Measurements from ENCODE around the gene GJB2.
"Not testable (repeated sequence)": the region's sequence is repeated elsewhere in the genome, so short reads cannot be mapped to it uniquely, and the experiment has no call there.

Gene GJB2

GRCh38 chr13:20161951-20162300 lies 30.8 kb downstream of the GJB2 start:
- DNase-seq, result no peak

- no peak for DNase-seq
These were observed 31.3 kb downstream of the GJB2 start for GRCh38 chr13:20161275-20161950.

- DNase-seq, result no peak
These were observed 32.1 kb downstream of the GJB2 start, which contains the start of gene GJA3 for GRCh38 chr13:20160306-20161274. TSS of gene GJA3 (minus strand) at chr13:20161052. CDS start at chr13:20143288, 17,764 bp downstream.

GRCh38 chr13:20159646-20160305 lies 33.0 kb downstream of the GJB2 start:
- DNase-seq, result no peak

GRCh38 chr13:20157151-20157796 lies 35.5 kb downstream of the GJB2 start:
- no peak for DNase-seq

- DNase-seq, result no peak
These were observed 36.0 kb downstream of the GJB2 start for GRCh38 chr13:20156702-20157101.

- not testable (repeated sequence) for DNase-seq
These were observed 39.4 kb downstream of the GJB2 start for GRCh38 chr13:20153290-20153689.

GRCh38 chr13:20151612-20152011 lies 41.1 kb downstream of the GJB2 start:
- DNase-seq, result no peak

- no peak for DNase-seq
These were observed 41.7 kb downstream of the GJB2 start for GRCh38 chr13:20151016-20151415.

- DNase-seq, result no peak
These were observed 42.2 kb downstream of the GJB2 start for GRCh38 chr13:20150561-20150960.

- DNase-seq, result no peak
These were observed 43.0 kb downstream of the GJB2 start for GRCh38 chr13:20149762-20150161.

- no peak for DNase-seq
These were observed 44.1 kb downstream of the GJB2 start for GRCh38 chr13:20148501-20149183.

GRCh38 chr13:20146381-20146780 lies 46.4 kb downstream of the GJB2 start:
- no peak for DNase-seq

GRCh38 chr13:20145521-20145920 lies 47.2 kb downstream of the GJB2 start:
- no peak for DNase-seq

GRCh38 chr13:20144141-20144850 lies 48.4 kb downstream of the GJB2 start:
- DNase-seq, result no peak

GRCh38 chr13:20142927-20143480 lies 49.7 kb downstream of the GJB2 start:
- no peak for DNase-seq

- no peak for DNase-seq
These were observed 50.5 kb downstream of the GJB2 start for GRCh38 chr13:20142023-20142926.

- no peak for DNase-seq
These were observed 51.3 kb downstream of the GJB2 start for GRCh38 chr13:20141238-20142022.

GRCh38 chr13:20140487-20140886 lies 52.3 kb downstream of the GJB2 start:
- no peak for DNase-seq

All from NCI-H2171 (cell line).